Measurements from ENCODE around the gene SSR4. TPM values are rescaled to one million over a fixed set of nuclear protein-coding genes. Genes with fewer than 3 reads are reported as not detected.

SSR4 gene
- total and polyA plus RNA-seq, 10 of the 15 experiments (the other 5 are each of a cell fraction or from before 2014, with no cell fraction given): 151 to 521 (median 310) TPM

- TF ChIP-seq NR2C1 (IDR thresholded peaks at IDR 0.05) (no peak), PAX5 (IDR thresholded peaks at IDR 0.05; ENCODE audit: borderline replicate concordance, low read depth, low read length) (no peak), FOXK2 (IDR thresholded peaks at IDR 0.05) (no peak), NR2C2 (IDR thresholded peaks at IDR 0.05; ENCODE audit: borderline replicate concordance, control insufficient read depth, insufficient read length, low read depth) (no peak), ZNF24 (IDR thresholded peaks at IDR 0.05) (no peak), SKIL (IDR thresholded peaks at IDR 0.05; ENCODE audit: low read depth, poor library complexity, severe bottlenecking) (no peak), CHD1 (IDR thresholded peaks at IDR 0.05; ENCODE audit: low read depth, low read length) (no peak), IKZF1 (conservative IDR thresholded peaks at IDR 0.05) (no peak), NFXL1 (IDR thresholded peaks at IDR 0.05; ENCODE audit: borderline replicate concordance) (no peak), ZNF384 (IDR thresholded peaks at IDR 0.05; ENCODE audit: borderline replicate concordance, low read depth, low read length) (no peak), ZBED1 (IDR thresholded peaks at IDR 0.05; ENCODE audit: borderline replicate concordance) (no peak)
Observed at GRCh38 chrX:153805436-153805835, 11.0 kb downstream of the SSR4 start (continued).

- Histone ChIP-seq H3K4me1 (ENCODE audit: control insufficient read depth, insufficient read depth, low read length) (no peaks in the 10 kb centered on the region), H4K20me1 (ENCODE audit: control insufficient read depth, insufficient read depth) (no peaks in the 10 kb centered on the region), H3K27me3 (replicated peaks in 1 of 2; ENCODE audit: control insufficient read depth in 2 of 2, insufficient read depth in 2 of 2, low read length in 1 of 2) (no peaks in the 10 kb centered on the region; a peak in 1 of 4 replicates), H2AFZ (ENCODE audit: control insufficient read depth, low read depth, low read length) (no peak overlapping the region), H3K4me2 (ENCODE audit: control insufficient read depth, insufficient read depth) (no peak overlapping the region), H3K9me3 (replicated peaks; ENCODE audit: control insufficient read depth, insufficient read depth, low read length) (no peaks in the 10 kb centered on the region; the same call in 2 of the 3 replicates), H3K9ac (ENCODE audit: control insufficient read depth, insufficient read depth, low read length) (no peak overlapping the region), H3K79me2 (ENCODE audit: control insufficient read depth, insufficient read depth, low read length) (no peaks in the 10 kb centered on the region), H3K36me3 (ENCODE audit: control insufficient read depth in 2 of 2, insufficient read depth in 2 of 2, low read length in 1 of 2) (no peaks in the 10 kb centered on the region), H3K4me3 (no peak overlapping the region), H3K27ac (ENCODE audit: control insufficient read depth, insufficient read depth) (no peak overlapping the region)
- intact Hi-C loops (cut with micrococcal nuclease; ENCODE audit: unreplicated experiment): no loop called here
- ChIA-PET SMC1A (ENCODE audit: uncharacterized antibody, unreplicated experiment) (no interaction called here), CTCF (interaction anchor here (1.2 kb wide), 1 partner anchor 140 kb away, joined by 3 read pairs; no protein-coding TSS in a partner anchor), POLR2A (no interaction called here), RAD21 (ENCODE audit: unreplicated experiment) (no interaction called here)
- BruUV-seq (replicated peaks): no TSS peak
- in situ Hi-C loops (cut with MboI): loop anchor here (25.0 kb wide), 1 partner anchor 620 kb away; the partner anchor contains the start of gene MAGEA1
- 64% methylated on average over 28 of the region's 28 CpGs for WGBS (ENCODE audit: insufficient coverage, insufficient replicate concordance, low lambda C conversion rate, missing lambda C conversion rate)
- no peak for ATAC-seq
- no peak for FAIRE-seq
- DNase-seq (ENCODE audit: low read depth, low spot score): no peak
- no peak for TF ChIP-seq ZNF207 (IDR thresholded peaks at IDR 0.05; ENCODE audit: borderline replicate concordance)
Observed at GRCh38 chrX:153806999-153807575, 12.6 kb downstream of the SSR4 start.

All from GM12878 (cell line).